Measurements from ENCODE around the gene TMEM266. TPM values are rescaled to one million over a fixed set of nuclear protein-coding genes. Genes with fewer than 3 reads are reported as not detected.

TMEM266 gene
- total RNA-seq, 1 donor from 2014 or later: 0.58 TPM

DNA sequence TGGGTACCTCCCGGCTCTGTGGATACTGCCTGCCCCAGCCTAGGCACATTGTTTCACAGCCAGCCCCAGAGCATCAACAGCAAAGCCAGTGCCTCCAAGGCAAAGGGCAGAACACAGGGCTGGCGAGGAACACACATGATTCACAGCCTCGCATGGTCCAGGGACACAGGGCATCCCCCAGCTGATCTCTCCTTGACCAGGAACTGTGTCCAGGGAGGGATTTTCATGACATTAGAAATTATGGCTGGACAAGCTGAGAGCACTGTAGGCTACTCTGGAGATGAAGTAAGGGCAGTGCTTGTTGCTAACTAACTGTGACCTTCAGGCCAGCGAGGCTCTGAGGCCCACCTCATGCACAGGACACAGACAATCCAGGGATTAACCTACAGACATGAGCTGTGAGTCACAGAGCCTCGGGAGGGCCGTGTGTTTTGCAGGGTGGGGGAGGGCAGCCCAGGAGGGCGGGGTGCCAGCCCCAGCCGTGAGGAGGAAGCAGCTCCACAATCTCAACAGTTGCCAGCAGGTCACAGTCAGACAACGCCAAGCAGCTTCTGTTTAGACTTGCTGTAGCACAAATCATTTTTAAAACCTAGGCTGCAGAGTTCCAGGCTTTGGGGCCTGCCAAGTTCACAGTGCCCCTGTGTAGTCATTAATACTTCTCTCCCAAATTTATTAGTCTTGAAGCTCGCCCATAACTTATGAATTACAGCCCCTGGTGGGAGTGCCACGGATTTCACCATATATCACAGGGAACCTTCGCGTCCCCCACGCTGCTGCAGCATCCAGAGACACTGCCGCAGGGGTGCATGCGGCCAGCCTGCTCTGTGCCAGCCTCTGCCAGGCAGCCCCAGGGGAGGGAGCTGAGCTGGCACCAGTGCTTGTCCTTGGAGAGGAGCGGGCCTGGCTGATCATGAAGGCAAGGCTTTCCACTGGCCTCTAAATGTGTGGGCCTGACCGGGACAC lies 136.8 kb downstream of the TMEM266 start:
- TF ChIP-seq, protein P1, sequence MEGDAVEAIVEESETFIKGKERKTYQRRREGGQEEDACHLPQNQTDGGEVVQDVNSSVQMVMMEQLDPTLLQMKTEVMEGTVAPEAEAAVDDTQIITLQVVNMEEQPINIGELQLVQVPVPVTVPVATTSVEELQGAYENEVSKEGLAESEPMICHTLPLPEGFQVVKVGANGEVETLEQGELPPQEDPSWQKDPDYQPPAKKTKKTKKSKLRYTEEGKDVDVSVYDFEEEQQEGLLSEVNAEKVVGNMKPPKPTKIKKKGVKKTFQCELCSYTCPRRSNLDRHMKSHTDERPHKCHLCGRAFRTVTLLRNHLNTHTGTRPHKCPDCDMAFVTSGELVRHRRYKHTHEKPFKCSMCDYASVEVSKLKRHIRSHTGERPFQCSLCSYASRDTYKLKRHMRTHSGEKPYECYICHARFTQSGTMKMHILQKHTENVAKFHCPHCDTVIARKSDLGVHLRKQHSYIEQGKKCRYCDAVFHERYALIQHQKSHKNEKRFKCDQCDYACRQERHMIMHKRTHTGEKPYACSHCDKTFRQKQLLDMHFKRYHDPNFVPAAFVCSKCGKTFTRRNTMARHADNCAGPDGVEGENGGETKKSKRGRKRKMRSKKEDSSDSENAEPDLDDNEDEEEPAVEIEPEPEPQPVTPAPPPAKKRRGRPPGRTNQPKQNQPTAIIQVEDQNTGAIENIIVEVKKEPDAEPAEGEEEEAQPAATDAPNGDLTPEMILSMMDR (conservative IDR thresholded peaks at IDR 0.05): no peak
- no peak for DNase-seq (ENCODE audit: low read depth, low spot score)
- peaks cover 5% of the 10 kb centered on the region for H3K4me1 Mint-ChIP-seq
- H3K4me3 Mint-ChIP-seq: no peak overlapping the region
- H3K27ac Mint-ChIP-seq (ENCODE audit: unreplicated experiment): no peak overlapping the region
- no peaks in the 10 kb centered on the region for H3K36me3 Mint-ChIP-seq (ENCODE audit: low read depth)
- no peaks in the 10 kb centered on the region for H3K9me3 Mint-ChIP-seq
- no peaks in the 10 kb centered on the region for H3K27me3 Mint-ChIP-seq (ENCODE audit: low read depth)

DNA sequence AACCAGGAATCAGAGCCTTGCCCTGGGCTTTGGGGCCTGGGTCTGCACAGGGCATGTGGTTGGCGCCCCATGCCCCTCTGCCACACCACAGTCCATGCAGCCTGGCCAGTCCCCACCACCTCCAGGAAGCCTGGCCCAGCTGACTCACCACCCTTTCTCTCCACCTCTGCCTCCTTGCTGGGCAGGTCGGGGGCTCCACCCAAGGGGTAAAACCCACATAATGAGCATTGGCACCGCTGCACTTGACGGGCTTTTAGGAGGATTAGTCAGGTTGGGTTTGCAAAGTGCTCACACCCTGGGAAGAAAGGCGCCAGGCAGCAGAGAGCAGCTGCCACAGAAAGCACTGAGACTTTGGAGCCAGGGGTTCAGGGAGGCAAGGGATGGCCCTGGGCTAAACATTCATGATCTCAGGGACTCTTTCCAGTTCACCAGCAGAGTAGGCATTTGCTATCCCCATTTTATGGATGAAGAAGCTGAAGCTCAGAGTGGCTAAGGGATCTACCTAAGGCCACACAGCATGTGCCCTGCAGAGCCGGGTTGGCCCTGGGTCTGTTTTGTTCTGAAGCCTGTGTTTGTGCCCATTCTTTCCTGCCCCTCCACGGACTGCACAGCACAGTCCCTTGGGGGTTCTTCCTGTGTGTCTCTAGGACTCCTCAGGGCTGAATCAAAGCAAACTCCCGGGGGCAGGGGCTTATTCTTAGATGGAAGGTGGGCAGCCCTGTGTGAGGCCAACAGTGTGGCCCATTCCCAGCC lies 138.1 kb downstream of the TMEM266 start:
- Mint-ChIP-seq H3K4me1 (peaks cover 5% of the 10 kb centered on the region), H3K9me3 (no peaks in the 10 kb centered on the region), H3K36me3 (ENCODE audit: low read depth) (no peaks in the 10 kb centered on the region), H3K27me3 (ENCODE audit: low read depth) (no peaks in the 10 kb centered on the region), H3K4me3 (no peak overlapping the region), H3K27ac (ENCODE audit: unreplicated experiment) (no peak overlapping the region)
- DNase-seq (ENCODE audit: low read depth, low spot score): no peak
- TF ChIP-seq, protein P1 (conservative IDR thresholded peaks at IDR 0.05): no peak

GRCh38 chr15:76198456-76199105 lies 138.8 kb downstream of the TMEM266 start:
- Mint-ChIP-seq H3K27me3 (ENCODE audit: low read depth) (no peaks in the 10 kb centered on the region), H3K4me1 (peaks cover 5% of the 10 kb centered on the region), H3K9me3 (no peaks in the 10 kb centered on the region), H3K27ac (ENCODE audit: unreplicated experiment) (no peak overlapping the region), H3K4me3 (no peak overlapping the region), H3K36me3 (ENCODE audit: low read depth) (no peaks in the 10 kb centered on the region)
- DNase-seq (ENCODE audit: low read depth, low spot score): no peak
- TF ChIP-seq, protein P1 (conservative IDR thresholded peaks at IDR 0.05): no peak

GRCh38 chr15:76199106-76200082 lies 139.6 kb downstream of the TMEM266 start:
- peaks cover 5% of the 10 kb centered on the region for H3K4me1 Mint-ChIP-seq
- H3K36me3 Mint-ChIP-seq (ENCODE audit: low read depth): no peaks in the 10 kb centered on the region
- DNase-seq (ENCODE audit: low read depth, low spot score): no peak
- H3K9me3 Mint-ChIP-seq: no peaks in the 10 kb centered on the region
- no peak overlapping the region for H3K4me3 Mint-ChIP-seq
- TF ChIP-seq, protein P1 (conservative IDR thresholded peaks at IDR 0.05): no peak
- H3K27me3 Mint-ChIP-seq (ENCODE audit: low read depth): no peaks in the 10 kb centered on the region
- H3K27ac Mint-ChIP-seq (ENCODE audit: unreplicated experiment): no peak overlapping the region

Measured in neural crest cell (in vitro differentiated cells).